ENCODE results near the gene UBTF.

The UBTF gene, protein sequence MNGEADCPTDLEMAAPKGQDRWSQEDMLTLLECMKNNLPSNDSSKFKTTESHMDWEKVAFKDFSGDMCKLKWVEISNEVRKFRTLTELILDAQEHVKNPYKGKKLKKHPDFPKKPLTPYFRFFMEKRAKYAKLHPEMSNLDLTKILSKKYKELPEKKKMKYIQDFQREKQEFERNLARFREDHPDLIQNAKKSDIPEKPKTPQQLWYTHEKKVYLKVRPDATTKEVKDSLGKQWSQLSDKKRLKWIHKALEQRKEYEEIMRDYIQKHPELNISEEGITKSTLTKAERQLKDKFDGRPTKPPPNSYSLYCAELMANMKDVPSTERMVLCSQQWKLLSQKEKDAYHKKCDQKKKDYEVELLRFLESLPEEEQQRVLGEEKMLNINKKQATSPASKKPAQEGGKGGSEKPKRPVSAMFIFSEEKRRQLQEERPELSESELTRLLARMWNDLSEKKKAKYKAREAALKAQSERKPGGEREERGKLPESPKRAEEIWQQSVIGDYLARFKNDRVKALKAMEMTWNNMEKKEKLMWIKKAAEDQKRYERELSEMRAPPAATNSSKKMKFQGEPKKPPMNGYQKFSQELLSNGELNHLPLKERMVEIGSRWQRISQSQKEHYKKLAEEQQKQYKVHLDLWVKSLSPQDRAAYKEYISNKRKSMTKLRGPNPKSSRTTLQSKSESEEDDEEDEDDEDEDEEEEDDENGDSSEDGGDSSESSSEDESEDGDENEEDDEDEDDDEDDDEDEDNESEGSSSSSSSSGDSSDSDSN

DNA sequence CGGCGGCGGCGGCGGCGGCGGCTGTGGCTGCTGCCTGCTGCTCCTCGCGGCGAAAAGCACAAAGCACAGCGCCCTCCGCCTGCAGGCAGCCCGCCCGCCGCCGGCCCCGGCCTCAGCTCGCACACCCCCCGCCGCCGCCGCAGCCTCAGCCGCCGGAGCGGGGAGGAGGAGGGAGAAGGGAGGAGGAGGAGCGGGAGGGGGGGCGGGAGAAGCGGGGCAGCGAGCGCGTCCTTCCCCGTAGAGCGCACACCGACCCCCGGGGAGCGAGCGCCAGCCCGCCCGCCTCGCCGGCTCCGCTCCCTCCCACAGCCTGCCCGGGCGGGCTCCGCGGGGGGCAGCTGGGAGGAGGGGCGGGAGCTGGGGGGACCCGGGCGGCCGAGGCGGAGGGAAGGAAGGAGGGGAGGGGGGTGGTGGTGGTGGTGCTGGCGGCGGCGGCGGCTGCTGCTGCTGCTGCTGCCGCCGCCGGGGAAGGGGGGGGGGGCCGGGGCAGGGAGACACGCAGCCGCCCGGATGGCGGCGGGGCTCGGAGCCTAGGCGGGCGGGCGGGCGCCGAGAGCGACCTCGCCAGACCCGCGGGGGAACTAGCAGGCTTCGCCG lies at the start of gene UBTF:
Gene UBTF, minus strand, starts transcription at position 60 of the 597 bp plus-strand sequence. CDS start 1,446 bp downstream, outside the sequence.
- Histone ChIP-seq H3K9ac (ENCODE audit: low read depth in 1 of 2, low read length in 2 of 2) (peak within 1 kb of the TSS; percentile 86 to 95), H3K36me3 (ENCODE audit: control insufficient read depth in 2 of 2, insufficient read depth in 2 of 2, low read length in 2 of 2) (peaks cover 25 to 26% of the 10 kb centered on the region in 2 donors), H3K27ac (ENCODE audit: low read depth in 2 of 2, low read length in 2 of 2) (peak within 1 kb of the TSS; percentile 96 to 97), H3K4me1 (ENCODE audit: control insufficient read depth in 2 of 2, insufficient read depth in 2 of 2, low read length in 2 of 2) (peaks cover 32 to 44% of the 10 kb centered on the region in 2 donors), H3K4me3 (ENCODE audit: low read length in 2 of 2) (peak within 1 kb of the TSS; percentile 78 to 81), H3K27me3 (ENCODE audit: control insufficient read depth in 2 of 2, insufficient read depth in 2 of 2, low read length in 2 of 2) (no peaks in the 10 kb centered on the region), H3K9me3 (ENCODE audit: control insufficient read depth in 2 of 2, low read length in 2 of 2) (no peaks in the 10 kb centered on the region)

DNA sequence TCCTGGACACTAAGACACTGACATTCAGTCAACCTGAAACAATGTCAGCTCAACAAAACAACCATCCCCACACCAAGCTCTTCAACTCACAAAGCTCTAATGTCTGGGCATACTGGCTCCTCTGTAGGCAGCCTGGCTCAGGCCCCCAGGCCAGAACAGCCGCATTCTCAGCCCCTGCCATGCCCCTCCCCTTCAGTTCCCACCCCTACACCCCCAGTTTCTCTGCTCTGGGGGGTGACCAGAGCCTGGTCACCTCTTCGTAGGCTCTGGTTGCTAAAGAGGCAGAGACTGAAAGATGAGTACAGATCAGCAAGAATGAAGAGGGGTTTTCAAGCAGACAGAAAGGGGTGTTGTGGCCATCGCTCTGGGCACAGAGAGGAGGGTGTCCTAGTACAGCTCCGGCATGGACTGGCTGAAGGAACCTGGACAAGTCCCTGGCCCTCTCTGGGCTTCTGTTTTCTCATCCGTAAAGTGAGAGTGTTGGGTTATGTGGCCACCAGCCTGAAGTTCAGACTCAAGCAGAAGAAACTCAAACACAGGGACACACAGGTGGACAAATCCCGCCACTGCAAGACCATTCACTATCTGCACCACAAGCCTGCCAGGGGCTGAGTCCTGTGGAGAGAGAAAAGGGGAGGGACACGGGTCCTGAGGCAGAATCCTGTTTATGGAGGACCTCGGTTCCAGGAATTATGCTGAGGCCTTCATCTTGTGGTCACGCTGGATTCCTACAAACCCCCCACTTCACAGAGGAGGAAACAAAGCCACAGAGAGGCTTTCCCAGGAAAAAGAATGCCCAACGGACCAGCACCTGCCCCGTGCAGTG lies 49.4 kb upstream of the UBTF start:
- H3K4me3 ChIP-seq (ENCODE audit: low read length in 2 of 2) = no peak overlapping the region
- H3K36me3 ChIP-seq (ENCODE audit: control insufficient read depth in 2 of 2, insufficient read depth in 2 of 2, low read length in 2 of 2) = no peaks in the 10 kb centered on the region
- no peak overlapping the region for H3K27ac ChIP-seq (ENCODE audit: low read depth in 2 of 2, low read length in 2 of 2)

DNA sequence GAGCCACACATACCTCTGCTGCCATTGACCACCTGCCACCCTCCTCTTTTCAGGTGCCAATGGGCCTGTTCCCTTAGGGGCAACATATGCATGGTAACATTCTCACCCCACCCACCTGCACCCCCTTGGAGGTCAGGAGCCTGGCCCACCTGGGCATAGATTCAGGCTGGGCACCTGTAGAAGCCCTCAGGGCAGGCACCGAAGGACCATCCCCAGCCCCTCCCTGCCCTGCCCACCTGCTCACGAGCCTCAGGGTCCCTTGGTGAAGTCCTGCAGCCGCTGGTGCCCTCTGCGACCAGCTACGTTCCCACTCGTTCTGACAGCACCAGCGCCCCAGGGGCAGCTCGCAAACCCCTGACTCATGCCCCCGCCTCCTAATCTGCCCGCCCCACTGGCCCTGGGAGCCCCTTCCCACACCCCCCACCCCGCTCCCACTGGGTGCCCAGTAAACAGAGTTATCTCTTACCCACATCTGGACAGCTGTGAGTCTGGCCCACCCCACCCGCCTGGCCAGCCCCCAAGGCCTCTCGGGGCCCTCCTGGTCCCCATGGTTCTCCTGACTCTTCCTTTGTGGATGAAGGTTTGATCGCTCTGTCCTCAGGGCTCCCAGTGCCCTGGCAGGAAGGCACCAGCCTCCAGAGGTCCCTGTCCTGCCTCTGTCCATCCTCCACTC lies 48.5 kb upstream of the UBTF start, which contains the start of gene SLC4A1:
Gene SLC4A1, minus strand, starts transcription at position 318 of the 673 bp plus-strand sequence. CDS start 5,269 bp downstream, outside the sequence.
- H3K4me1 ChIP-seq (ENCODE audit: control insufficient read depth in 2 of 2, insufficient read depth in 2 of 2, low read length in 2 of 2) = no peaks in the 10 kb centered on the region
- H3K4me3 ChIP-seq (ENCODE audit: low read length in 2 of 2) = no peak within 1 kb of the TSS
- H3K27me3 ChIP-seq (ENCODE audit: control insufficient read depth in 2 of 2, insufficient read depth in 2 of 2, low read length in 2 of 2) = peaks cover 0 to 5% of the 10 kb centered on the region in 2 donors
- no peaks in the 10 kb centered on the region for H3K9me3 ChIP-seq (ENCODE audit: control insufficient read depth in 2 of 2, low read length in 2 of 2)
- H3K9ac ChIP-seq (ENCODE audit: low read depth in 1 of 2, low read length in 2 of 2) = no peak within 1 kb of the TSS
- H3K36me3 ChIP-seq (ENCODE audit: control insufficient read depth in 2 of 2, insufficient read depth in 2 of 2, low read length in 2 of 2) = no peaks in the 10 kb centered on the region
- H3K27ac ChIP-seq (ENCODE audit: low read depth in 2 of 2, low read length in 2 of 2) = no peak within 1 kb of the TSS

More for the DNA sequence above, 49.4 kb upstream of the UBTF start:
- Histone ChIP-seq H3K9me3 (ENCODE audit: control insufficient read depth in 2 of 2, low read length in 2 of 2) (no peaks in the 10 kb centered on the region), H3K4me1 (ENCODE audit: control insufficient read depth in 2 of 2, insufficient read depth in 2 of 2, low read length in 2 of 2) (no peaks in the 10 kb centered on the region), H3K9ac (ENCODE audit: low read depth in 1 of 2, low read length in 2 of 2) (no peak overlapping the region), H3K27me3 (ENCODE audit: control insufficient read depth in 2 of 2, insufficient read depth in 2 of 2, low read length in 2 of 2) (peaks cover 0 to 5% of the 10 kb centered on the region in 2 donors)

DNA sequence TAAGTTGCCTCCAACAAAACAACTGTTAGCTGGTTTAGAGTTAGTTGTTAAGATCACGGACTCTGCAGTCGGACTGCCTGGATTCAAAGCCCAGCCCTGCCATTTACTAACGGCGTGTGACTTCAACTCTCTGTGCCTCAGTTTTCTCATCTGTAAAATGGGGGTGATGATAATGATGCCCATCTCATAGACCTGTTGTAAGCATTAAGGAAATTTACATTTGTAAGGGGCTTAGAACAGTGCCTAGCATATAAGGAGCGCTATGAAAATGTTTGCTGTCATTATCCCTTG lies 47.6 kb upstream of the UBTF start:
- Histone ChIP-seq H3K9me3 (ENCODE audit: control insufficient read depth in 2 of 2, low read length in 2 of 2) (no peaks in the 10 kb centered on the region), H3K27me3 (ENCODE audit: control insufficient read depth in 2 of 2, insufficient read depth in 2 of 2, low read length in 2 of 2) (peaks cover 0 to 2% of the 10 kb centered on the region in 2 donors), H3K9ac (ENCODE audit: low read depth in 1 of 2, low read length in 2 of 2) (no peak overlapping the region), H3K4me3 (ENCODE audit: low read length in 2 of 2) (no peak overlapping the region), H3K27ac (ENCODE audit: low read depth in 2 of 2, low read length in 2 of 2) (no peak overlapping the region), H3K36me3 (ENCODE audit: control insufficient read depth in 2 of 2, insufficient read depth in 2 of 2, low read length in 2 of 2) (no peaks in the 10 kb centered on the region), H3K4me1 (ENCODE audit: control insufficient read depth in 2 of 2, insufficient read depth in 2 of 2, low read length in 2 of 2) (no peaks in the 10 kb centered on the region)

DNA sequence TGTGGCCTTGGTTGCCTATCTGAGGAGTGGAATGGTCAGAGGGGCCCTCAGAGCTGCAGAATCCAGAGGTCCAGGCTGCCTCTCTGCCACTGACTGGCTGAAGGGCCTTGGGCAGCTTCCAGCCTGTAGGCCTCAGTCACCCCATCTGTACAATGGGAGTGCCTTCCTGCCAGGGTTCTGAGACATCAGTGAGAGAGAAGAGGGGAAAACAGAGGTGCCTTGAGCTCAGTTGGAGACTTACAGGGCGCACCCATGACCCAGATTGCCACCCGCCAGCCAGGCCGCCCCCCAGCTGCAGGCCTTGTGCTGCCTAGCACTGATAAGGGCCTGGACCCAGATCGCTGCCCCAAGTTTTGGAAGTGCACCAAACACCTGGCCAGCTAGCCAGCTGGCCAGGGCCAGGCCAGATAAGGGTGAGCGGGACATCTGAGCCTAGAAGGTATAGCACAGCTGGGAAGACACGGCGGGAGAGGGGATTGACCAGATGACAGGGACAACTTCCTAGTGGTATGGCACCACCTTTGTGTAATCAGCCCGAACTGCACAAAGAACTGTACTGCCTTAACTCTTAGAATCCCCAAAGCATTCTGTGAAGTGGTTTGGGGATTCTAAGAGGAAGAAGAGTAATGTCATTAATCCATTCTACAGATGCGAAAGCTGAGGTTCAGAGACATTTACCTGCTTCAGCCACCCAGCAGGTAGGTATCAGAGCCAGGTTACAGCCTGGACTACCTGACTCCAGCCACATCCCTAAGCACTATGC lies 47.1 kb upstream of the UBTF start:
- Histone ChIP-seq H3K27me3 (ENCODE audit: control insufficient read depth in 2 of 2, insufficient read depth in 2 of 2, low read length in 2 of 2) (no peaks in the 10 kb centered on the region), H3K36me3 (ENCODE audit: control insufficient read depth in 2 of 2, insufficient read depth in 2 of 2, low read length in 2 of 2) (no peaks in the 10 kb centered on the region), H3K4me3 (ENCODE audit: low read length in 2 of 2) (no peak overlapping the region), H3K27ac (ENCODE audit: low read depth in 2 of 2, low read length in 2 of 2) (no peak overlapping the region), H3K9me3 (ENCODE audit: control insufficient read depth in 2 of 2, low read length in 2 of 2) (no peaks in the 10 kb centered on the region), H3K9ac (ENCODE audit: low read depth in 1 of 2, low read length in 2 of 2) (no peak overlapping the region), H3K4me1 (ENCODE audit: control insufficient read depth in 2 of 2, insufficient read depth in 2 of 2, low read length in 2 of 2) (no peaks in the 10 kb centered on the region)

DNA sequence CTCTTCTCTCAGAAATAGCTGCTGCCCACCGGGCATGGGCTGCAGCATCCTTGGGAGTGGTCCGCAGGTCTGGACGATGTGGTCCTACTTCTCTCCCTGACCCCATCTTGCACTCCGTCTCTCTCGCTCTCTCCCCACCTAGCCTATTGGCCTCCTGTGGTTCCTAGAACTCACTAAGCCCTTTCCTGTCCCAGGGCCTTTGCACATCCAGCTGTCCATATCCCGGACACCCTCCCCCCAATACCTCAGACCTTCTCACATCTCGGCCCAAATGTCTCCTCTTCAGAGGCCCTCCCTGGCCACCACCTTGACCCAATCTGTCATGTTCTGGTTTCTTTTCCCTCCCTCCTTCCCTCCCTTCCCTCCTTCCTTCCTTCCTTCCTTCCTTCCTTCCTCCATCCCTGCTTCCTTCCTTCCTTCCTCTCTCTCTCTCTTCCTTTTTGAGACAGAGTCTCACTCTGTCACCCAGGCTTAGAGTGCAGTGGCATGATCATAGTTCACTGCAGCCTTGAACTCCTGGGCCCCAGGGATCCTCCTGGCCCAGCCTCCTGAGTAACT lies 43.9 kb upstream of the UBTF start:
- Histone ChIP-seq H3K4me1 (ENCODE audit: control insufficient read depth in 2 of 2, insufficient read depth in 2 of 2, low read length in 2 of 2) (no peaks in the 10 kb centered on the region), H3K9me3 (ENCODE audit: control insufficient read depth in 2 of 2, low read length in 2 of 2) (no peaks in the 10 kb centered on the region), H3K36me3 (ENCODE audit: control insufficient read depth in 2 of 2, insufficient read depth in 2 of 2, low read length in 2 of 2) (no peaks in the 10 kb centered on the region)

DNA sequence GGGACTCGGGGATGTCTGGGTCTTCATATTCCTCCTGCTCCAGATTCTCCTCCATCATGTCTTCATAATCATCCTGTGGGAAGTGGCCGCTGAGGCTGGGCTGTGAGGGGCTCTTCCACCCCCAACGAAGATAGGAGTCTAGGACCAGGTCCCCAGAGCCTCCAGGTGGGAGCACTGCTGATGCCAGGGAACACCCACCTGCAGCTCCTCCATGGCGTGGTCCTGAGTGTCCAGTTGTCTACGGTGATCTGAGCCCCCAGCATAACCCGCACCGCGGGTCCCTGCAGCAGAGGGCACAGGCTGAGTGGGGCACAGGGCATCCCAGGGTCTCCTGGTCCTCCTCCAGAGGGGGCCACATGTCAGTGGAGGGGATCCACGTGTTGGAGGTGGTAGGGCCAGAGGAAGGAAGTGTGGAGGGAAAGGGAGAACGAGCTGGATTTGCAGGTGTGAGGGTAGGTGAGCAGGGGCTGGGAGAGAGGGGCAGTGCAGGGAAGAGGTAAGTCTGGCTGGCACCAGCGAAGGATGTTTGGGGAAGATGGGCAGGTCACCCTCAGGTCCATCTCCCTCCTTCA lies 43.3 kb upstream of the UBTF start:
- H3K9ac ChIP-seq (ENCODE audit: low read depth in 1 of 2, low read length in 2 of 2) = no peak overlapping the region
- H3K4me3 ChIP-seq (ENCODE audit: low read length in 2 of 2) = no peak overlapping the region
- H3K4me1 ChIP-seq (ENCODE audit: control insufficient read depth in 2 of 2, insufficient read depth in 2 of 2, low read length in 2 of 2) = no peaks in the 10 kb centered on the region
- no peaks in the 10 kb centered on the region for H3K27me3 ChIP-seq (ENCODE audit: control insufficient read depth in 2 of 2, insufficient read depth in 2 of 2, low read length in 2 of 2)
- no peaks in the 10 kb centered on the region for H3K9me3 ChIP-seq (ENCODE audit: control insufficient read depth in 2 of 2, low read length in 2 of 2)
- H3K36me3 ChIP-seq (ENCODE audit: control insufficient read depth in 2 of 2, insufficient read depth in 2 of 2, low read length in 2 of 2) = no peaks in the 10 kb centered on the region
- H3K27ac ChIP-seq (ENCODE audit: low read depth in 2 of 2, low read length in 2 of 2) = no peak overlapping the region

More for the DNA sequence above, 43.9 kb upstream of the UBTF start:
- Histone ChIP-seq H3K9ac (ENCODE audit: low read depth in 1 of 2, low read length in 2 of 2) (no peak overlapping the region), H3K27ac (ENCODE audit: low read depth in 2 of 2, low read length in 2 of 2) (no peak overlapping the region), H3K4me3 (ENCODE audit: low read length in 2 of 2) (no peak overlapping the region), H3K27me3 (ENCODE audit: control insufficient read depth in 2 of 2, insufficient read depth in 2 of 2, low read length in 2 of 2) (no peaks in the 10 kb centered on the region)

DNA sequence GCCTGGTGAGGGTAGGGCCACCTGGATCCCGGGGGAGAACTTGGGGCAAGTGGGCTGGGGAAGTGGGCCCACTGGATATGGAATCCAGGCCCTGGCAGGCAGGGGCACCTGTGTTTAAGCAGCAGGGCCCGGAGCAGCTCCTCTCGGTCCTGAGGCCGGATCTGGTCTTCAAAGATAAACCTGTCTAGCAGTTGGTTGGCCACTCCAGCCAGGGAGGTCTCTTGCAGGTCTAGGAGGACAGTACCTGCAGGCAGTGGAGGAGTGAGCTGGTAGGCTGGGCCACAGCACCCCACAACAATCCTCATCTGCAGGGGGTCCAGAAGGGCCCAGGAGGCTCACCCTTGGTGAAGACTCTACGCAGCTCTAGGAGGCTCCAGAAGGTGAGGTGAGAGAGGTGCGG lies 40.8 kb upstream of the UBTF start:
- H3K27me3 ChIP-seq (ENCODE audit: control insufficient read depth in 2 of 2, insufficient read depth in 2 of 2, low read length in 2 of 2) = no peaks in the 10 kb centered on the region
- H3K36me3 ChIP-seq (ENCODE audit: control insufficient read depth in 2 of 2, insufficient read depth in 2 of 2, low read length in 2 of 2) = no peaks in the 10 kb centered on the region
- H3K4me3 ChIP-seq (ENCODE audit: low read length in 2 of 2) = no peak overlapping the region
- H3K4me1 ChIP-seq (ENCODE audit: control insufficient read depth in 2 of 2, insufficient read depth in 2 of 2, low read length in 2 of 2) = no peaks in the 10 kb centered on the region
- H3K9ac ChIP-seq (ENCODE audit: low read depth in 1 of 2, low read length in 2 of 2) = no peak overlapping the region
- no peak overlapping the region for H3K27ac ChIP-seq (ENCODE audit: low read depth in 2 of 2, low read length in 2 of 2)
- no peaks in the 10 kb centered on the region for H3K9me3 ChIP-seq (ENCODE audit: control insufficient read depth in 2 of 2, low read length in 2 of 2)
